Right lobe of liver (tissue), 6 donors: ENCODE measurements around the gene PROSER1. TPM values are rescaled to one million over a fixed set of nuclear protein-coding genes. Genes with fewer than 3 reads are reported as not detected.

Source experiments
- ATAC-seq, 4 donors: fragments of 200-7000 bp; cut with Tn5 transposase; one replicate each; pipeline ENCODE4 v1.9.1; 2020; ENCODE audit warnings: mild to moderate bottlenecking in 4 of 4, moderate library complexity in 4 of 4
- DNase-seq, 3 donors: peaks; one replicate each; pipeline ENCODE4 v3.0.0-alpha.2; 2020
- H3K27ac ChIP-seq, 3 donors: fragments of 200-600 bp; one replicate each; pipeline ENCODE4 v1.8.0; 2022
- H3K27me3 ChIP-seq, 2 donors: fragments of 200-600 bp; one replicate each; pipeline ENCODE4 v1.8.0; 2022
- H3K36me3 ChIP-seq, 4 donors: fragments of 200-600 bp; sonication (generic) in 1 of 4; one replicate each; pipeline versions ENCODE4 v1.5.1 to v1.8.0; 2017 to 2022; ENCODE audit warnings: control low read depth in 1 of 4
- H3K4me1 ChIP-seq, 4 donors: fragments of 200-600 bp; sonication (generic) in 1 of 4; one replicate each; pipeline versions ENCODE4 v1.5.1 to v1.8.0; 2017 to 2022; ENCODE audit warnings: control low read depth in 1 of 4
- H3K4me3 ChIP-seq, 3 donors: fragments of 200-600 bp; one replicate each; pipeline ENCODE4 v1.8.0; 2022
- H3K9me3 ChIP-seq, 4 donors: fragments of 200-600 bp; sonication (generic) in 1 of 4; one replicate each; pipeline versions ENCODE4 v1.5.1 to v1.8.0; 2017 to 2022; ENCODE audit warnings: control low read depth in 1 of 4
- POLR2A ChIP-seq: fragments of 450-650 bp; IDR thresholded peaks from one replicate; pipeline ENCODE4 v1.6.1; 2017; ENCODE audit warnings: antibody characterized with exemption, mild to moderate bottlenecking
- WGBS: methylation state at CpG from one replicate; pipeline ENCODE4 v1.1.6; 2018; ENCODE audit warnings: low coverage, low lambda C conversion rate; ENCODE audit not compliant: insufficient coverage; ENCODE audit errors: missing lambda C conversion rate; 5-methylcytosine and 5-hydroxymethylcytosine counted together
- intact Hi-C, 2 donors: fragments of 100-400 bp; cut with DNase I; formaldehyde crosslinking; loops; one replicate each; pipeline versions ENCODE4 v1.11.2 to v1.14.1; 2022
- total RNA-seq, 6 experiments: library from RNA; depleted of rRNA in 2 of 6; stranded (reverse); fragments of >200 nt in 2 of 6; fragmentation: NEBNext Ultra II Directional in 3 of 6; extraction: Animal tissue kit (Norgen Biotek cat#: 25700) in 3 of 6; gene quantifications; one replicate each; pipeline versions ENCODE4 v1.1.0 to v1.2.4, GENCODE V29; 2016 to 2023
- TF ChIP-seq, protein P1 (sequence below), 4 donors: fragments of 200-600 bp in 3 of 4; fragments of 450-650 bp in 1 of 4; IDR thresholded peaks; one replicate each; pipeline versions ENCODE4 v1.5.1 to v1.8.0; 2016 to 2022; ENCODE audit warnings: antibody characterized with exemption in 4 of 4, mild to moderate bottlenecking in 2 of 4
- donor health status: DM: no; HTN: yes; CAD: no.
- donor health status: DM: no; HTN: no; CAD: no.
- donor health status: DM: no; HTN: no; CAD: no.
- donor health status: DM: no; HTN: yes; CAD: no.
- donor health status: DM: no; HTN: yes; CAD: no.

PROSER1 gene
- total RNA-seq, 6 experiments from 2014 or later, result 8.6 to 11.2 (median 9.9) TPM

DNA sequence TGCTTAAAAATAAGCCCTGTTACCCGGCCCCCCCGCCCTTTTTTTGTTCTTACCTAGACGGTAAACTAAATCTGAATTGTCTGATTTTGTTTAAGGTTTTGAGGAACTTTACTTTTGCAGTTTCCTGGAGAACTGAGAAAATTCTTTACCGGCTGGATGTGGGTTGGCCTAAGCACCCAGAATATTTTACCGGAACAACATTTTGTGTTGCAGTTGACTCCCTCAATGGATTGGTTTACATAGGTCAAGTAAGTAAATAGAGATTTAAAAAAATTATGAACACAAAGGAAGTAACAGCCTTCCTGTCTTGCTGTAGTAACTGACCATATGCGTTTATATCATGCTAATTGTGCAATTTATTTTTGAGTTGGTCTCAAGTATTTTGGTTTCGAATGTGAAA lies 1.2 kb upstream of the PROSER1 start:
- Histone ChIP-seq H3K4me3 (peak overlapping the region; percentile 74 to 96 (median 85)), H3K27ac (peak overlapping the region; percentile 68 to 91 (median 82)), H3K36me3 (no peaks in the 10 kb centered on the region), H3K4me1 (peaks cover 0 to 41% (median 8%) of the 10 kb centered on the region in 4 donors), H3K9me3 (no peaks in the 10 kb centered on the region), H3K27me3 (no peaks in the 10 kb centered on the region)
- intact Hi-C loops, result no loop called here
- ATAC-seq (peak in 1 of 4 donors; percentile 4), DNase-seq (no peak)
- 6% methylated on average over 7 of the region's 7 CpGs for WGBS
- TF ChIP-seq POLR2A, result no peak
- TF ChIP-seq, protein P1, sequence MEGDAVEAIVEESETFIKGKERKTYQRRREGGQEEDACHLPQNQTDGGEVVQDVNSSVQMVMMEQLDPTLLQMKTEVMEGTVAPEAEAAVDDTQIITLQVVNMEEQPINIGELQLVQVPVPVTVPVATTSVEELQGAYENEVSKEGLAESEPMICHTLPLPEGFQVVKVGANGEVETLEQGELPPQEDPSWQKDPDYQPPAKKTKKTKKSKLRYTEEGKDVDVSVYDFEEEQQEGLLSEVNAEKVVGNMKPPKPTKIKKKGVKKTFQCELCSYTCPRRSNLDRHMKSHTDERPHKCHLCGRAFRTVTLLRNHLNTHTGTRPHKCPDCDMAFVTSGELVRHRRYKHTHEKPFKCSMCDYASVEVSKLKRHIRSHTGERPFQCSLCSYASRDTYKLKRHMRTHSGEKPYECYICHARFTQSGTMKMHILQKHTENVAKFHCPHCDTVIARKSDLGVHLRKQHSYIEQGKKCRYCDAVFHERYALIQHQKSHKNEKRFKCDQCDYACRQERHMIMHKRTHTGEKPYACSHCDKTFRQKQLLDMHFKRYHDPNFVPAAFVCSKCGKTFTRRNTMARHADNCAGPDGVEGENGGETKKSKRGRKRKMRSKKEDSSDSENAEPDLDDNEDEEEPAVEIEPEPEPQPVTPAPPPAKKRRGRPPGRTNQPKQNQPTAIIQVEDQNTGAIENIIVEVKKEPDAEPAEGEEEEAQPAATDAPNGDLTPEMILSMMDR (IDR thresholded peaks at IDR 0.05), result no peak

DNA sequence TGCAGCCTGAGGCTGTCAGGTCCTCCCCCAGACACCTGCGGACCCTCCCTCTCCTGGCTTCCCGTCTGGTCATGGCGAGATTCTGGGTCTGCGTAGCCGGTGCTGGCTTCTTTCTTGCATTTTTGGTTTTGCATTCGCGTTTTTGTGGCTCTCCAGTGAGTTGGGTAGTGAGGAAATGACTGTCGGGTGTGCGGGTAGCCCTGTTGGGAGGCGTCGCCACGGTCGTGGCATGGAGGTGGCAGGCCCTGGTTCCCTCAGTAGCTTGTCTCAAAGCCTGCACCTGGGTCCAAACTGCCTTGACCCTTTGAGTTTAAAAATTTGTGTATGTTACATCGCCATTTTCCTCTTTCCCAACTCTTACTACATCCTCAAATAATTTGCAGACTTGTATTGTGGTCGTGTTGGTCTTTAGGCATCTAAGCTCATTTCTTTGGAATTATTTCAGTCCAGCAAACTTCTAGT lies 711 bp upstream of the PROSER1 start:
- intact Hi-C loops, result no loop called here
- no peak for TF ChIP-seq POLR2A
- TF ChIP-seq, protein P1 (IDR thresholded peaks at IDR 0.05), result no peak

DNA sequence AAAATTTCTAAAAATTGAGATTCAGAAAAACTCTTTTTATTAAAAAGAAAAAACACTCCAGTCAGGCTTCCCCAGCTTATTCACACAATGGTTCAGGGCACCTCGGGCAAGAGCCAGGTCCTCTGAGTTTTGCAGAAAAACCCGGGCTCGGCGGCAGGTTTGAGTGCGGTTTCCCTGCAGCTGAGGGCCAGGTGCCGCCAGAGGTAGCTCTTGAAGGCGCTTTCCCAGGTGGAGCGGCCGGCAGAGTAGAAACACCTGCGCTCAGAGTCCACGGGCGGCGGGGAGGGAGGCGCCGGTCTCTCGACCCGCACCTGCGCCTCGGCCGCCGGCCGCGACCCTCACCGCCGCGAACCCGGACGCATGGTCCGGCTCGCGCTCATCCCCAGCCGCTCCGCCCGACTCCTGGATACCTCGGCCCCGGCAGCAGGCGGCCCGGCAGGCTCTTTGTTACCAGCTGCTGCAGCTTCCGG lies 444 bp downstream of the PROSER1 start:
- no peak for DNase-seq
- H3K27me3 ChIP-seq, result no peaks in the 10 kb centered on the region
- H3K4me1 ChIP-seq, result peaks cover 0 to 41% (median 8%) of the 10 kb centered on the region in 4 donors
- intact Hi-C loops, result no loop called here
- peak overlapping the region; percentile 68 to 91 (median 82) for H3K27ac ChIP-seq
- H3K36me3 ChIP-seq, result no peaks in the 10 kb centered on the region
- peak overlapping the region; percentile 74 to 96 (median 85) for H3K4me3 ChIP-seq
- H3K9me3 ChIP-seq, result no peaks in the 10 kb centered on the region
- 0% methylated on average over 2 of the region's 39 CpGs for WGBS
- no peak for TF ChIP-seq POLR2A
- TF ChIP-seq, protein P1 (IDR thresholded peaks at IDR 0.05), result no peak
- peak; percentile 16 to 76 (median 48) for ATAC-seq

More for the DNA sequence above, 711 bp upstream of the PROSER1 start:
- WGBS, result 0% methylated on average over 10 of the region's 15 CpGs
- Histone ChIP-seq H3K9me3 (no peaks in the 10 kb centered on the region), H3K4me1 (peaks cover 0 to 41% (median 8%) of the 10 kb centered on the region in 4 donors), H3K4me3 (peak overlapping the region; percentile 74 to 96 (median 85)), H3K36me3 (no peaks in the 10 kb centered on the region), H3K27me3 (no peaks in the 10 kb centered on the region), H3K27ac (peak overlapping the region; percentile 68 to 91 (median 82))
- DNase-seq, result peak; percentile 48 to 62 (median 56)
- ATAC-seq, result peak; percentile 32 to 54 (median 46)

DNA sequence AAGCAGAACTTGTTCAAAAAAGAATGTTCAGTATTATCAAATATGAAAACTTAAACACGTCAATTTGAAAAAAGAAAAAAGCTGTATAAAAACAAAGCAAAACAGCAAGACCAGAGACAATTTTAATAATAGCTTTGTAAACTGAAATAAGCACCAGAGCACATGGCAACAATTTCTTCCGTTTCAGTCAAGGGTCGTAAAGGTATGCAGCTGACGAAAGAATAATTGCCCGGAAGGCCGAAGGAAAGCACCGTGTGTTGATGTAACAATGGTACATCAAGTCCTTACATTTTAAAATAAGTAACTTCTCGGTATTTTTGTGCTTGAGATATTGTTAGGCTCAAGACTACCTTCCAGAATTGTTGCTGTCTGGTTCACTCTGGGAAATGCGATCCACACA lies 1.7 kb downstream of the PROSER1 start:
- Histone ChIP-seq H3K27me3 (no peaks in the 10 kb centered on the region), H3K36me3 (no peaks in the 10 kb centered on the region), H3K9me3 (no peaks in the 10 kb centered on the region), H3K4me3 (peak overlapping the region; percentile 74 to 96 (median 85)), H3K4me1 (peaks cover 0 to 41% (median 8%) of the 10 kb centered on the region in 4 donors), H3K27ac (no peak overlapping the region)
- DNase-seq (no peak), ATAC-seq (no peak)
- 4% methylated on average over 9 of the region's 9 CpGs for WGBS
- TF ChIP-seq POLR2A, result no peak
- TF ChIP-seq, protein P1 (IDR thresholded peaks at IDR 0.05), result no peak
- intact Hi-C loops, result no loop called here
